Astrocyte of the cerebellum (primary cell): ENCODE measurements around the gene GTF2F2.

ENCODE experiments used
- DNase-seq: peaks from one replicate; pipeline ENCODE4 v3.0.0-alpha.2; 2011; ENCODE audit warnings: low read depth
- H3K4me3 ChIP-seq: 2 replicates; pipeline ENCODE4 v1.5.1; 2011; ENCODE audit warnings: mild to moderate bottlenecking, low read depth, low read length, moderate library complexity
- in situ Hi-C: cut with HindIII; loops from 2 replicates; pipeline ENCODE4 v1.10.0; 2017; ENCODE audit warnings: low sequenced_read_pairs
- TF ChIP-seq, protein P1 (sequence below): IDR thresholded peaks from 2 replicates; pipeline ENCODE4 v1.5.1; 2012; ENCODE audit warnings: low read length, low read depth, moderate library complexity, mild to moderate bottlenecking; ENCODE audit errors: missing control alignments

Gene GTF2F2, protein sequence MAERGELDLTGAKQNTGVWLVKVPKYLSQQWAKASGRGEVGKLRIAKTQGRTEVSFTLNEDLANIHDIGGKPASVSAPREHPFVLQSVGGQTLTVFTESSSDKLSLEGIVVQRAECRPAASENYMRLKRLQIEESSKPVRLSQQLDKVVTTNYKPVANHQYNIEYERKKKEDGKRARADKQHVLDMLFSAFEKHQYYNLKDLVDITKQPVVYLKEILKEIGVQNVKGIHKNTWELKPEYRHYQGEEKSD

DNA sequence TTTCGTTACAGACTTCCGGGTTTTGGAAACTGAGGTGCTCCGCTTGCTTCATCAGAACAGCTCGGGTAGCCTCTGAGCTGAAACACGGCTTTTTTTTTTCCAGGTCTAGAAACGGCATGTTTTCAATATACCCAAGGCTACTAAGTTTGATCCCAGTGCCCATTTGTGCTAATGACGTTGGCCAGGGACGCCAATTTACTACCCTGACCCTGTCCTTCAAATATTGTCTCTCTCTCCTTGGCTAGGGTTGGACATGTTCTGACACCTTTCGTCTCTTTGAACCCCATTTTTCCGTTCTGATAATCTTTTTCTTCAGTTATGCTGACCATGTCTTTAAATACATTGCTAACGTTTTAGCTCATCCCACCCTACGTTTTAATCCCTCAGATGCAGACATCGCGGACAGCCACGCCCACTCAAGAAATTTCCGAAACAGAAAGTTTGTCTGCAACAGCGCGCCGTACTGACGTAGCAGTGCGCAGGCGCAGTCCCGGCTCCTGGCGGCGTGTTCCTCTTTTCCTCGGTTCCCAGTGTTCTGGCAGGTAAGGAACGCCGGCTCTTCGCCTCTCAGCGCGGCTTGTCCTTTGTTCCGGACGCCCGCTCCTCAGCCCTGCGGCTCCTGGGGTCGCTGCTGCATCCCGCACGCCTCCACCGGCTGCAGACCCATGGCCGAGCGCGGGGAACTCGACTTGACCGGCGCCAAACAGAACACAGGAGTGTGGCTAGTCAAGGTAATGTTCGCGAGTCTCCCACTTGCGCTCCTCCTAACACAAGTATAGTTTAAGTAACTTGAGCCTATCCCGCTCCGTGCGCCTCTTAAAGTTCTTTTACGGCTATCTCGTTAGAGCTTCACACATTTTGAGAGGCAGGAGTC, at the start of gene GTF2F2:
Gene GTF2F2, plus strand, starts transcription at position 520 of the 874 bp plus-strand sequence. Its CDS starts 146 bp downstream, at position 666.
- in situ Hi-C loops: no loop called here
- TF ChIP-seq, protein P1, sequence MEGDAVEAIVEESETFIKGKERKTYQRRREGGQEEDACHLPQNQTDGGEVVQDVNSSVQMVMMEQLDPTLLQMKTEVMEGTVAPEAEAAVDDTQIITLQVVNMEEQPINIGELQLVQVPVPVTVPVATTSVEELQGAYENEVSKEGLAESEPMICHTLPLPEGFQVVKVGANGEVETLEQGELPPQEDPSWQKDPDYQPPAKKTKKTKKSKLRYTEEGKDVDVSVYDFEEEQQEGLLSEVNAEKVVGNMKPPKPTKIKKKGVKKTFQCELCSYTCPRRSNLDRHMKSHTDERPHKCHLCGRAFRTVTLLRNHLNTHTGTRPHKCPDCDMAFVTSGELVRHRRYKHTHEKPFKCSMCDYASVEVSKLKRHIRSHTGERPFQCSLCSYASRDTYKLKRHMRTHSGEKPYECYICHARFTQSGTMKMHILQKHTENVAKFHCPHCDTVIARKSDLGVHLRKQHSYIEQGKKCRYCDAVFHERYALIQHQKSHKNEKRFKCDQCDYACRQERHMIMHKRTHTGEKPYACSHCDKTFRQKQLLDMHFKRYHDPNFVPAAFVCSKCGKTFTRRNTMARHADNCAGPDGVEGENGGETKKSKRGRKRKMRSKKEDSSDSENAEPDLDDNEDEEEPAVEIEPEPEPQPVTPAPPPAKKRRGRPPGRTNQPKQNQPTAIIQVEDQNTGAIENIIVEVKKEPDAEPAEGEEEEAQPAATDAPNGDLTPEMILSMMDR: no peak
- H3K4me3 ChIP-seq: peak within 1 kb of the TSS; percentile 84
- DNase-seq: peak; percentile 82

DNA sequence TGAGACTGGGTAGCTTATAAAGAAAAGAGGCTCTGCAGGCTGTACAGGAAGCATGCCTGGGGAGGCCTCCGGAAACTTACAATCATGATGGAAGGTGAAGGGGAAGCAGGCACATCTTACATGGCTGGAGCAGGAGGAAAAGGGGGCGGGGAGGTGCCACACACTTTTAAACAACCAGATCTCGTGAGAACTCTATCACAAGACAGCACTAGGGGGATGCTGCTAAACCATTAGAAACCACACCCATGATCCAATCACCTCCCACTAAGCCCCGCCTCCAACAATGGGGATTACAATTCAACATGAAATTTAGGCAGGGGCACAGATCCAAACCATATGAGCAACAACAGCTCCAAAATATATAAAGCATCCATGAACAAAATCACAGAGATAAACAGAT, 46.5 kb upstream of the GTF2F2 start:
- in situ Hi-C loops: no loop called here
- TF ChIP-seq, protein P1: no peak
- DNase-seq: no peak

DNA sequence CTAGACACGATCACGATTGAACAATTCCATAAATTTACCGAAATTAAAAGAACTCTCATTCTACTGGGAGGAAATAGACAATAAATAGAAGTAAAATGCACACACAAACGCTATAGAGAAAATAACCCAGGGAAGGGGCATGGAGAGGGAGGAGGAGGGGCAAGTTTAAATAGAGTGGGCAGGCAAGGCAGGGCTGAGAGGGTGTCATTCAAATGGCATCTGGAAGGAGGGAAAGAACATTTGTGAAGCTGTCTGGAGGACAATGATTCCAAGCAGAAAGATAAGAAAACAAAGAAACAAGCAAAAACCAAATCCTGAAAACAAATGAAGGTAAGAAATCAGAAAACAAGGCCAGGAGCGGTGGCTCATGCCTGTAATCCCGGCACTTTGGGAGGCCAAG, 45.6 kb upstream of the GTF2F2 start:
- in situ Hi-C loops: no loop called here
- no peak overlapping the region for H3K4me3 ChIP-seq
- TF ChIP-seq, protein P1: no peak
- no peak for DNase-seq

More for the DNA sequence above, 46.5 kb upstream of the GTF2F2 start:
- no peak overlapping the region for H3K4me3 ChIP-seq

DNA sequence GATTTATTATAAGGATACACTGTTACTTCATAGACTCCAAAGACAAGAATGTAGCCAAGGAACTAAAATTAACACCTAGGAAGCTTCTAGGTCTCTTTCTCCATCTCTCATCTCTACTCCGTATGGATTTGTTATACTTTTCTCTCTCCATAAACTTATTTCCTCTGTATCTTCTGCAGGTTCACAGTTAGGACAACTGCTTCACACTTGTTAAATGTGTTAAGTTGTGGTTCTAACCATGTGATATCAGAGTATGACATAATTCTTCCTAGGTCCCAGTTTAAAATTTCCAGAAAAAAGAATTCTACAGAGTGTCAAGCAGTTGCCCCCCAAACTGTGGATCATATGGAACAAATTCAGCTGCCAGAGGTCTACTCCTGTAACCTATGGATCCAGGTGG, 42.3 kb upstream of the GTF2F2 start:
- no peak for DNase-seq
- TF ChIP-seq, protein P1: no peak
- no peak overlapping the region for H3K4me3 ChIP-seq
- in situ Hi-C loops: no loop called here

DNA sequence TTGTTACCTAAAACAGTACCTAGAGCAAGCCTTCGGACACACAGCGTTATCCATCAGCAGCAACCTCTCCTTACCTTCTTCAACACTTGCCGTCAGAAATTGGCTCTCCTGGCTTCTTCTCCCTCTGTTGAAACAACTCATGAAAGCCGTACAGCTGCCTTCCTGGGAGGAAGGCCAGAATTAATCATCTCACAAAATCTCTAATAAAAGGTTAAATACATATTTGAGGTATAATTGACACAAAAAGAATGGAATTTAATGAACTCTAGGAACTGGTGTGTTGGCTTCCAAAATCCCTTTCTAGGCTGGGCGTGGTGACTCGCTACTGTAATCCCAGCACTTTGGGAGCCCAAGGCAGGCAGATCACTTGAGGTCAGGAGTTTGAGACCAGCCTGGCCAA, 37.3 kb upstream of the GTF2F2 start:
- no peak overlapping the region for H3K4me3 ChIP-seq
- DNase-seq: peak; percentile 32
- in situ Hi-C loops: no loop called here
- TF ChIP-seq, protein P1: no peak

DNA sequence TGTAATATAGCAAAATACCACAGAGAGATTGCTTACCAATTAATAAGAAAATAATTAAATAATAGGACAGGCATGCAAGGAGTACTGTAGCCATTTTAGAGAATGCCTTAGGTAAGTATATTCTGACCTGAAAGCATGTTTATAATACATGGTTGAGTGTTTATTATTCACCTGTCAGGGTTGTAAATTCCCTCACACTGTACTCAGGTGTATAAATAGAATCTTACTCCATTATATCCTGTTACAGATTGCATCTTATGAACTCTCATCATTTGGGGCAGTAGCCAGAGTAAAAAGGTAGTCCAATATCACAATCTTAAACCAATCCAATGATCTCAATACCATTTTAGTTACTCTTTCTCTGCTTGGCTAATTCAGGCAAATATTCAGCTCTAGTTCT, 35.8 kb upstream of the GTF2F2 start:
- H3K4me3 ChIP-seq: no peak overlapping the region
- DNase-seq: no peak
- in situ Hi-C loops: no loop called here

More for the DNA sequence above, 35.8 kb upstream of the GTF2F2 start:
- TF ChIP-seq, protein P1: no peak
